LNCaP clone FGC (cell line): ENCODE results near the gene NTHL1.

Source experiments
- DNase-seq: peaks from one replicate; pipeline ENCODE4 v3.0.0-alpha.2; 2011; ENCODE audit warnings: low read depth
- H3K4me3 ChIP-seq: 2 replicates; pipeline ENCODE4 v1.5.1; 2011; ENCODE audit warnings: mild to moderate bottlenecking, low read depth, low read length, control low read depth
- CTCF ChIP-seq: IDR thresholded peaks from 2 replicates; pipeline ENCODE4 v1.5.1; 2012; ENCODE audit warnings: mild to moderate bottlenecking; ENCODE audit not compliant: control insufficient read depth, insufficient read depth; ENCODE audit errors: extremely low read depth

Gene NTHL1

GRCh38 chr16:2048116-2048543 lies 496 bp upstream of the NTHL1 start:
- H3K4me3 ChIP-seq = peak overlapping the region; percentile 93
- DNase-seq = no peak
- no peak for TF ChIP-seq CTCF

- no peak for TF ChIP-seq CTCF
Observed at GRCh38 chr16:2046893-2047329, 723 bp downstream of the NTHL1 start.

GRCh38 chr16:2045965-2046892 lies 1.4 kb downstream of the NTHL1 start:
- H3K4me3 ChIP-seq = peak overlapping the region; percentile 93
- DNase-seq = no peak
- no peak for TF ChIP-seq CTCF

More at GRCh38 chr16:2046893-2047329, 723 bp downstream of the NTHL1 start:
- no peak for DNase-seq
- H3K4me3 ChIP-seq = peak overlapping the region; percentile 93

- H3K4me3 ChIP-seq = no peak overlapping the region
- TF ChIP-seq CTCF = no peak
- DNase-seq = no peak
Observed at GRCh38 chr16:2044541-2044940, 3.1 kb downstream of the NTHL1 start.

GRCh38 chr16:2043667-2044451 lies 3.8 kb downstream of the NTHL1 start:
- no peak for TF ChIP-seq CTCF
- no peak for DNase-seq
- H3K4me3 ChIP-seq = no peak overlapping the region

GRCh38 chr16:2042986-2043666 lies 4.5 kb downstream of the NTHL1 start:
- no peak overlapping the region for H3K4me3 ChIP-seq
- no peak for DNase-seq
- TF ChIP-seq CTCF = no peak
